Measurements from ENCODE around the gene ADSL.

Gene ADSL

DNA sequence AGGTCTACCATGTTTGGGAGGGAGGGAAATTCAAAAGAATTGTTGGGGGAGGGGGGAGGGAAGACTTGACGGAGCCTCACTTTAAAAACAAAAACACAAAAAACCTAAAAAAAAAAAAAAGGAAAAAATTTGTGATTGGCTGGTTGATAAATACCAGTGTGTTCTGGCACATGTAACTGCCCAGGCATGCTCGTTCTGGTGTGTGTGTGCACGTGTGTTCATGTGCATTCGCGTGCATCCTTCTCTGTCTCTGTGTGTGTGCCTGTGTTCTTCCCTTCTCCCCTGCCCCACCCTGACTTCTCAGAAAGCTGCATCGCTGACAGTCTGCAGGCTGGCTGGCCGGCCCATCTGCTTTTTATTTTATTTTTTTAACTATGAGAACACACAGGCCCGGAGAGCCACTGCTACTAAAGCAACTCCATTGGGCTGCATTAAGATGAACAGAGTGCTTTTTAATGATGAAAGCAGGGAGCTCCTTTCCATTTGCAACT, 22.6 kb upstream of the ADSL start:
- ATAC-seq = no peak

DNA sequence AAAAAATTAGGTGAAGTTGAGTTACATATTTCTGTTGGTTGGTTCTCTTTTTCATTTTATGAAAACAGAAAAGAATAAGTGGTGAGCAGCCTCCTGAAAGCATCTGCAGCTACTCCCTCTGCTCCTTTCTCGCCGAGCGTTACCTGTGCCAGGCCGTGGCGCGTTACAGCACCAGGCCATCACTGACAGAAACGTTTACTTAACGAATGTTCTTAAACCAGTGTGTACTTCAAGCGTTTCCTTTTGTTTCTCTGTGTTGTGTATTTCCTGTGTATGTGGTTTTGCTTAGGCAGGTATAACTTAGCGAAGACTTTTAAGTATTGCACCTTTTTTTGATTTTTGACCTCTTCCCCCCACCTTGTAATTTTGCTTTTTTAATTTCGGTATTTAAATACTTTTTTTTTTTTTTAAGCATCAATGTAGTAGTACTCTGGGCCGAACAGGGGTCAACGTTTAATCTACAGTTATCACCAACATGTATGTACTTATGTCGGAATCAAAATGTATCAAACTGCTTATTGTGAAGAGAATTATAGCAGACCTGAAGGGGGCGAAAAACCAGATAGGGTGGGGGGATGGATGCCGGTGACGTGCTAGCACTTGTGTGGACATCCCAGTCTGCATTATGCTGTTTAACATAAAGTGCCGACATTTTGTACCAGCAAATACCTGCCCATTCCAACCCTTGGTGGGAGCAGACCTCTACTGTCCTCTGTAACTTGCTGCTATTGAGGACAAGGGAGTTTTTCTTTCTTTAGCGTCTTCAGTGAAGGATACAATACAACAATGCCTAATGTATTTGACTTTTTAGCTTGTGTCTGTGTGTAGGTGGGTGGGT, 21.6 kb upstream of the ADSL start:
- no peak for ATAC-seq
- TF ChIP-seq PPARA (CRISPR knock-in tag; IDR thresholded peaks at IDR 0.05; ENCODE audit: borderline replicate concordance) (no peak), ZNF8 (CRISPR knock-in tag; IDR thresholded peaks at IDR 0.05) (no peak), ZFP3 (CRISPR knock-in tag; IDR thresholded peaks at IDR 0.05) (no peak), TCF4 (CRISPR knock-in tag; IDR thresholded peaks at IDR 0.05; ENCODE audit: borderline replicate concordance) (no peak), BACH2 (CRISPR knock-in tag; IDR thresholded peaks at IDR 0.05; ENCODE audit: borderline replicate concordance) (no peak), SNAI2 (CRISPR knock-in tag; IDR thresholded peaks at IDR 0.05) (no peak), ZNF70 (CRISPR knock-in tag; IDR thresholded peaks at IDR 0.05) (no peak), RARB (CRISPR knock-in tag; IDR thresholded peaks at IDR 0.05) (no peak), GLIS3 (CRISPR knock-in tag; IDR thresholded peaks at IDR 0.05) (no peak), ESRRG (CRISPR knock-in tag; IDR thresholded peaks at IDR 0.05) (no peak), ARNTL (CRISPR knock-in tag; IDR thresholded peaks at IDR 0.05; ENCODE audit: borderline replicate concordance, low read depth) (no peak), ISL1 (CRISPR knock-in tag; IDR thresholded peaks at IDR 0.05) (no peak)
- TF ChIP-seq, protein P1, sequence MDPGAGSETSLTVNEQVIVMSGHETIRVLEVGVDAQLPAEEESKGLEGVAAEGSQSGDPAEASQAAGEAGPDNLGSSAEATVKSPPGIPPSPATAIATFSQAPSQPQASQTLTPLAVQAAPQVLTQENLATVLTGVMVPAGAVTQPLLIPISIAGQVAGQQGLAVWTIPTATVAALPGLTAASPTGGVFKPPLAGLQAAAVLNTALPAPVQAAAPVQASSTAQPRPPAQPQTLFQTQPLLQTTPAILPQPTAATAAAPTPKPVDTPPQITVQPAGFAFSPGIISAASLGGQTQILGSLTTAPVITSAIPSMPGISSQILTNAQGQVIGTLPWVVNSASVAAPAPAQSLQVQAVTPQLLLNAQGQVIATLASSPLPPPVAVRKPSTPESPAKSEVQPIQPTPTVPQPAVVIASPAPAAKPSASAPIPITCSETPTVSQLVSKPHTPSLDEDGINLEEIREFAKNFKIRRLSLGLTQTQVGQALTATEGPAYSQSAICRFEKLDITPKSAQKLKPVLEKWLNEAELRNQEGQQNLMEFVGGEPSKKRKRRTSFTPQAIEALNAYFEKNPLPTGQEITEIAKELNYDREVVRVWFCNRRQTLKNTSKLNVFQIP (CRISPR knock-in tag; IDR thresholded peaks at IDR 0.05; ENCODE audit: borderline replicate concordance, low read depth) = no peak
- TF ChIP-seq, protein P2, sequence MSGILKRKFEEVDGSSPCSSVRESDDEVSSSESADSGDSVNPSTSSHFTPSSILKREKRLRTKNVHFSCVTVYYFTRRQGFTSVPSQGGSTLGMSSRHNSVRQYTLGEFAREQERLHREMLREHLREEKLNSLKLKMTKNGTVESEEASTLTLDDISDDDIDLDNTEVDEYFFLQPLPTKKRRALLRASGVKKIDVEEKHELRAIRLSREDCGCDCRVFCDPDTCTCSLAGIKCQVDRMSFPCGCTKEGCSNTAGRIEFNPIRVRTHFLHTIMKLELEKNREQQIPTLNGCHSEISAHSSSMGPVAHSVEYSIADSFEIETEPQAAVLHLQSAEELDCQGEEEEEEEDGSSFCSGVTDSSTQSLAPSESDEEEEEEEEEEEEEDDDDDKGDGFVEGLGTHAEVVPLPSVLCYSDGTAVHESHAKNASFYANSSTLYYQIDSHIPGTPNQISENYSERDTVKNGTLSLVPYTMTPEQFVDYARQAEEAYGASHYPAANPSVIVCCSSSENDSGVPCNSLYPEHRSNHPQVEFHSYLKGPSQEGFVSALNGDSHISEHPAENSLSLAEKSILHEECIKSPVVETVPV (CRISPR knock-in tag; IDR thresholded peaks at IDR 0.05) = no peak
- TF ChIP-seq, protein P3, sequence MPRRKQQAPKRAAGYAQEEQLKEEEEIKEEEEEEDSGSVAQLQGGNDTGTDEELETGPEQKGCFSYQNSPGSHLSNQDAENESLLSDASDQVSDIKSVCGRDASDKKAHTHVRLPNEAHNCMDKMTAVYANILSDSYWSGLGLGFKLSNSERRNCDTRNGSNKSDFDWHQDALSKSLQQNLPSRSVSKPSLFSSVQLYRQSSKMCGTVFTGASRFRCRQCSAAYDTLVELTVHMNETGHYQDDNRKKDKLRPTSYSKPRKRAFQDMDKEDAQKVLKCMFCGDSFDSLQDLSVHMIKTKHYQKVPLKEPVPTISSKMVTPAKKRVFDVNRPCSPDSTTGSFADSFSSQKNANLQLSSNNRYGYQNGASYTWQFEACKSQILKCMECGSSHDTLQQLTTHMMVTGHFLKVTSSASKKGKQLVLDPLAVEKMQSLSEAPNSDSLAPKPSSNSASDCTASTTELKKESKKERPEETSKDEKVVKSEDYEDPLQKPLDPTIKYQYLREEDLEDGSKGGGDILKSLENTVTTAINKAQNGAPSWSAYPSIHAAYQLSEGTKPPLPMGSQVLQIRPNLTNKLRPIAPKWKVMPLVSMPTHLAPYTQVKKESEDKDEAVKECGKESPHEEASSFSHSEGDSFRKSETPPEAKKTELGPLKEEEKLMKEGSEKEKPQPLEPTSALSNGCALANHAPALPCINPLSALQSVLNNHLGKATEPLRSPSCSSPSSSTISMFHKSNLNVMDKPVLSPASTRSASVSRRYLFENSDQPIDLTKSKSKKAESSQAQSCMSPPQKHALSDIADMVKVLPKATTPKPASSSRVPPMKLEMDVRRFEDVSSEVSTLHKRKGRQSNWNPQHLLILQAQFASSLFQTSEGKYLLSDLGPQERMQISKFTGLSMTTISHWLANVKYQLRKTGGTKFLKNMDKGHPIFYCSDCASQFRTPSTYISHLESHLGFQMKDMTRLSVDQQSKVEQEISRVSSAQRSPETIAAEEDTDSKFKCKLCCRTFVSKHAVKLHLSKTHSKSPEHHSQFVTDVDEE (CRISPR knock-in tag; IDR thresholded peaks at IDR 0.05) = no peak
- TF ChIP-seq, protein P4, sequence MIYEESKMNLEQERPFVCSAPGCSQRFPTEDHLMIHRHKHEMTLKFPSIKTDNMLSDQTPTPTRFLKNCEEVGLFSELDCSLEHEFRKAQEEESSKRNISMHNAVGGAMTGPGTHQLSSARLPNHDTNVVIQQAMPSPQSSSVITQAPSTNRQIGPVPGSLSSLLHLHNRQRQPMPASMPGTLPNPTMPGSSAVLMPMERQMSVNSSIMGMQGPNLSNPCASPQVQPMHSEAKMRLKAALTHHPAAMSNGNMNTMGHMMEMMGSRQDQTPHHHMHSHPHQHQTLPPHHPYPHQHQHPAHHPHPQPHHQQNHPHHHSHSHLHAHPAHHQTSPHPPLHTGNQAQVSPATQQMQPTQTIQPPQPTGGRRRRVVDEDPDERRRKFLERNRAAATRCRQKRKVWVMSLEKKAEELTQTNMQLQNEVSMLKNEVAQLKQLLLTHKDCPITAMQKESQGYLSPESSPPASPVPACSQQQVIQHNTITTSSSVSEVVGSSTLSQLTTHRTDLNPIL (CRISPR knock-in tag; IDR thresholded peaks at IDR 0.05; ENCODE audit: low read depth) = no peak
- TF ChIP-seq, protein P5, sequence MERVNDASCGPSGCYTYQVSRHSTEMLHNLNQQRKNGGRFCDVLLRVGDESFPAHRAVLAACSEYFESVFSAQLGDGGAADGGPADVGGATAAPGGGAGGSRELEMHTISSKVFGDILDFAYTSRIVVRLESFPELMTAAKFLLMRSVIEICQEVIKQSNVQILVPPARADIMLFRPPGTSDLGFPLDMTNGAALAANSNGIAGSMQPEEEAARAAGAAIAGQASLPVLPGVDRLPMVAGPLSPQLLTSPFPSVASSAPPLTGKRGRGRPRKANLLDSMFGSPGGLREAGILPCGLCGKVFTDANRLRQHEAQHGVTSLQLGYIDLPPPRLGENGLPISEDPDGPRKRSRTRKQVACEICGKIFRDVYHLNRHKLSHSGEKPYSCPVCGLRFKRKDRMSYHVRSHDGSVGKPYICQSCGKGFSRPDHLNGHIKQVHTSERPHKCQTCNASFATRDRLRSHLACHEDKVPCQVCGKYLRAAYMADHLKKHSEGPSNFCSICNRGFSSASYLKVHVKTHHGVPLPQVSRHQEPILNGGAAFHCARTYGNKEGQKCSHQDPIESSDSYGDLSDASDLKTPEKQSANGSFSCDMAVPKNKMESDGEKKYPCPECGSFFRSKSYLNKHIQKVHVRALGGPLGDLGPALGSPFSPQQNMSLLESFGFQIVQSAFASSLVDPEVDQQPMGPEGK (CRISPR knock-in tag; IDR thresholded peaks at IDR 0.05; ENCODE audit: borderline replicate concordance) = no peak

More for the DNA sequence above, 22.6 kb upstream of the ADSL start:
- TF ChIP-seq, protein P4 (CRISPR knock-in tag; IDR thresholded peaks at IDR 0.05; ENCODE audit: low read depth) = no peak
- TF ChIP-seq OSR1 (CRISPR knock-in tag; IDR thresholded peaks at IDR 0.05) = no peak
- TF ChIP-seq GLIS3 (CRISPR knock-in tag; IDR thresholded peaks at IDR 0.05) = no peak
- TF ChIP-seq ZFP30 (CRISPR knock-in tag; IDR thresholded peaks at IDR 0.05) = no peak
- no peak for TF ChIP-seq ISL1 (CRISPR knock-in tag; IDR thresholded peaks at IDR 0.05)
- TF ChIP-seq CSDC2 (CRISPR knock-in tag; IDR thresholded peaks at IDR 0.05) = no peak
- TF ChIP-seq PPARA (CRISPR knock-in tag; IDR thresholded peaks at IDR 0.05; ENCODE audit: borderline replicate concordance) = no peak
- no peak for TF ChIP-seq ZNF565 (CRISPR knock-in tag; conservative IDR thresholded peaks at IDR 0.05; ENCODE audit: low read depth)
- TF ChIP-seq ZC3H10 (CRISPR knock-in tag; IDR thresholded peaks at IDR 0.05) = no peak
- TF ChIP-seq, protein P1 (CRISPR knock-in tag; IDR thresholded peaks at IDR 0.05; ENCODE audit: borderline replicate concordance, low read depth) = no peak
- TF ChIP-seq ARNTL (CRISPR knock-in tag; IDR thresholded peaks at IDR 0.05; ENCODE audit: borderline replicate concordance, low read depth) = no peak
